ENCODE results near the gene LIG1. TPM values are rescaled to one million over a fixed set of nuclear protein-coding genes. Genes with fewer than 3 reads are reported as not detected.
A peak's percentile ranks its signal among the peaks of the same experiment; 100 is the strongest.

The LIG1 gene
- total RNA-seq, 4 donors from 2014 or later: 4.2 to 7.3 (median 6.0) TPM

DNA sequence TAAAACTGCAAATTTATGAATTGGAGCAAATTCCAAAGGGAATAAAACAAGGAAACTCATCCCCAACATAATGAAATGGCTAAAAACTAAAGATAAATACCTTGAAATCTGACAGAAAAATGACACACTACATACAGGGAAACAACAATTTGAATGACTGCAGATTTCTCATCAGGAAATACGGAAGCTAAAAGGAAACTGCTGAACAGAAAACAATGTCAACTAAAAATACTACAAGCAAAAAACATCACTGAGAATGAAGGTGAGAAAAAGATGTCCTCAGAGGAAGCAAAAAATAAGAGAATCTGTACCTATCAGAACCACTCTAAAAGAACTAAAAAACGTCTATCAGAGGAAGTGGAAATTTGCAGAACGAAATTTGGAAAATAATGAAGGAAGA lies 39.9 kb upstream of the LIG1 start:
- DNase-seq (ENCODE audit: extremely low spot score): no peak
- H3K27ac ChIP-seq (replicated peaks in 1 of 4): no peak overlapping the region
- H3K4me1 ChIP-seq: peaks cover 0 to 8% (median 3%) of the 10 kb centered on the region in 4 donors
- H3K27me3 ChIP-seq: no peaks in the 10 kb centered on the region
- no peak for TF ChIP-seq POLR2AphosphoS5 (IDR thresholded peaks at IDR 0.05)
- TF ChIP-seq EP300 (IDR thresholded peaks at IDR 0.05): no peak
- TF ChIP-seq, protein P1, sequence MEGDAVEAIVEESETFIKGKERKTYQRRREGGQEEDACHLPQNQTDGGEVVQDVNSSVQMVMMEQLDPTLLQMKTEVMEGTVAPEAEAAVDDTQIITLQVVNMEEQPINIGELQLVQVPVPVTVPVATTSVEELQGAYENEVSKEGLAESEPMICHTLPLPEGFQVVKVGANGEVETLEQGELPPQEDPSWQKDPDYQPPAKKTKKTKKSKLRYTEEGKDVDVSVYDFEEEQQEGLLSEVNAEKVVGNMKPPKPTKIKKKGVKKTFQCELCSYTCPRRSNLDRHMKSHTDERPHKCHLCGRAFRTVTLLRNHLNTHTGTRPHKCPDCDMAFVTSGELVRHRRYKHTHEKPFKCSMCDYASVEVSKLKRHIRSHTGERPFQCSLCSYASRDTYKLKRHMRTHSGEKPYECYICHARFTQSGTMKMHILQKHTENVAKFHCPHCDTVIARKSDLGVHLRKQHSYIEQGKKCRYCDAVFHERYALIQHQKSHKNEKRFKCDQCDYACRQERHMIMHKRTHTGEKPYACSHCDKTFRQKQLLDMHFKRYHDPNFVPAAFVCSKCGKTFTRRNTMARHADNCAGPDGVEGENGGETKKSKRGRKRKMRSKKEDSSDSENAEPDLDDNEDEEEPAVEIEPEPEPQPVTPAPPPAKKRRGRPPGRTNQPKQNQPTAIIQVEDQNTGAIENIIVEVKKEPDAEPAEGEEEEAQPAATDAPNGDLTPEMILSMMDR (IDR thresholded peaks at IDR 0.05): no peak
- TF ChIP-seq POLR2A (IDR thresholded peaks at IDR 0.05; ENCODE audit: low read depth): no peak
- H3K36me3 ChIP-seq: peaks cover 0 to 42% (median 30%) of the 10 kb centered on the region in 4 donors
- intact Hi-C loops (cut with DNase I): no loop called here
- H3K4me3 ChIP-seq: no peak overlapping the region
- no peaks in the 10 kb centered on the region for H3K9me3 ChIP-seq
- WGBS: 70% methylated on average over 3 of the region's 3 CpGs

- 89% methylated on average over 9 of the region's 9 CpGs for WGBS
- Histone ChIP-seq H3K27ac (replicated peaks in 1 of 4) (no peak overlapping the region), H3K9me3 (no peaks in the 10 kb centered on the region), H3K4me3 (no peak overlapping the region), H3K27me3 (peaks cover 0 to 3% (median 0%) of the 10 kb centered on the region in 4 donors), H3K4me1 (peaks cover 6 to 22% (median 16%) of the 10 kb centered on the region in 4 donors), H3K36me3 (peaks cover 0 to 10% (median 9%) of the 10 kb centered on the region in 4 donors)
- DNase-seq (ENCODE audit: extremely low spot score): no peak
- intact Hi-C loops (cut with DNase I): loop anchor here (10.0 kb wide), 1 partner anchor 48 kb away; the partner anchor contains the start of gene CARD8
- TF ChIP-seq POLR2AphosphoS5 (IDR thresholded peaks at IDR 0.05): no peak
- TF ChIP-seq EP300 (IDR thresholded peaks at IDR 0.05): no peak
- no peak for TF ChIP-seq POLR2A (IDR thresholded peaks at IDR 0.05; ENCODE audit: low read depth)
- TF ChIP-seq, protein P1 (IDR thresholded peaks at IDR 0.05): no peak
Measured at GRCh38 chr19:48206397-48207093, 36.4 kb upstream of the LIG1 start.

DNA sequence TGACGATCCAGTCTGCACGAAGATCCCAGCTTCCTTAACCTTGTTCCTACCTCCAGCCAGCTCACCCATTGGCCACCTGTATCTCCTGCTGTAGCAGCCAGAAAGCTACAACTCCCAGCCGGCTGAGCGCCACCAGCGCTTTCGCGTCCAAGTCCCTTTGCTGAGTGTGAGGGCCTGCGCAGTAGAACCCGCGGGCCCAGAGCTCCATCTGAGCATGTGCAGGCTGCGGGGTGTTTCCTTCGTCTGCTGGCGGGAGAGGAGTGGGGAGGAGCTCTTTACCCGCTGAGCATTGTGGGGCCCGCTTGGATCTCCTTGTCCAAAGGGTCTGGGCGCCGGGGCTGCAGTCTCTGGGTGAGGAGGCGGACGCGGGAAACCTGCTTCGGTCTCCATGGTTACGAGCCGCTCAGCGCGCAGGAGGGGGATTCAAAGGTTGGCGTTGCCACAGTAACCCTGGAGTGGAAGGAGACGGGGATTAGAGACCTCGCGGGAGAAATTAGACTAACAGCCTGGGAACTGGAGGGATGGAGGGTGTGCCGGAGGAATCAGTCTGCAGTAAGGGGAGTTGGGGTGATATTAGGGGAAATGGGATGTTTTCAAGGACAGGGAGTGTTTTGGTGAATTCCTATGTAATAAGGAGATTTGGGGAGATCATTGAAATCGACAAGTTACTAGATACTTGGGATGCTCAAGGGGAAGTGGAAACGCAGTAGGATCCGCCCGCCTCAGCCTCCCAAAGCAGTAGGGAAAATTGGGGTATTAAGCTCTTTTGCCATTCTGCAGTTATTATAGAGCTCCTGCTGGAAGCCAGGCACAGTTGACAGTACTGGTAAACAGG lies 33.9 kb upstream of the LIG1 start:
- Histone ChIP-seq H3K27ac (replicated peaks in 1 of 4) (peak overlapping the region; percentile 76 to 81 (median 80)), H3K27me3 (peaks cover 0 to 3% (median 0%) of the 10 kb centered on the region in 4 donors), H3K4me1 (peaks cover 6 to 22% (median 16%) of the 10 kb centered on the region in 4 donors), H3K9me3 (no peaks in the 10 kb centered on the region), H3K36me3 (no peaks in the 10 kb centered on the region), H3K4me3 (peak overlapping the region; percentile 76 to 83 (median 78))
- no peak for TF ChIP-seq POLR2A (IDR thresholded peaks at IDR 0.05; ENCODE audit: low read depth)
- TF ChIP-seq, protein P1 (IDR thresholded peaks at IDR 0.05): peak in 1 of 3 experiments; percentile 37
- TF ChIP-seq EP300 (IDR thresholded peaks at IDR 0.05): no peak
- peak; percentile 72 to 96 for TF ChIP-seq POLR2AphosphoS5 (IDR thresholded peaks at IDR 0.05)
- peak; percentile 96 for DNase-seq (ENCODE audit: extremely low spot score)
- WGBS: 1% methylated on average over 27 of the region's 34 CpGs
- intact Hi-C loops (cut with DNase I): loop anchor here (10.0 kb wide), 1 partner anchor 51 kb away; the partner anchor contains the start of gene CARD8

DNA sequence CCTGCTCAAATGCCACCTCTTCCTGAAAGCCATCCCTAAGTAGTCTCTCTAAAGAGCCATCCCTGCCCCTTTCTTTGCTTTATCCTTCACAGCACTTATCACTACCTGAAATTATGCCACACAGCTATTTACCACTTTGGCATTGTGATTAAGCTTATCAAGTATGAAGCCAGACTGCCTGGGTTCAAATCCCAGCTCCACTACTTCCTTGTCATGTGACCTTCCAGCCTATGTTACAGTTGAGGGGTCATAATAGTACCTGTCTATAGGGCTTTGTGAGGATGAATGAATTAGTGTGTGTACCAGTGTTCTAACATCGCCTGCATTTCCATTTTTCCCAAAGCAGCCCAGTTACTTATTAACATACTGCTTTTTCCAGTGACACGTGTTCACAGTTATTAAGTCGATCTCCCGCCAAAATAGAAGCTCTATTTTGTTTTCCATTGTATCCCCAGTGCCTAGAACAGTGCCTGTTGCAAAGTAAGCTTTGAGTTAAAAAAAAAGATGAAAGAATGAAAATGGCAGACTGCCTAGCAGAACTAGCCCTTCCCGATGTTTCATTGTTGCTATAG lies 33.2 kb upstream of the LIG1 start:
- Histone ChIP-seq H3K4me3 (peak overlapping the region; percentile 76 to 83 (median 78)), H3K36me3 (no peaks in the 10 kb centered on the region), H3K4me1 (peaks cover 6 to 22% (median 16%) of the 10 kb centered on the region in 4 donors), H3K9me3 (no peaks in the 10 kb centered on the region), H3K27ac (replicated peaks in 1 of 4) (peak overlapping the region; percentile 76 to 81 (median 80)), H3K27me3 (peaks cover 0 to 3% (median 0%) of the 10 kb centered on the region in 4 donors)
- intact Hi-C loops (cut with DNase I): loop anchor here (10.0 kb wide), 1 partner anchor 51 kb away; the partner anchor contains the start of gene CARD8
- WGBS: 5% methylated on average over 5 of the region's 5 CpGs
- no peak for TF ChIP-seq POLR2A (IDR thresholded peaks at IDR 0.05; ENCODE audit: low read depth)
- TF ChIP-seq POLR2AphosphoS5 (IDR thresholded peaks at IDR 0.05): no peak
- TF ChIP-seq, protein P1 (IDR thresholded peaks at IDR 0.05): no peak
- TF ChIP-seq EP300 (IDR thresholded peaks at IDR 0.05): no peak
- DNase-seq (ENCODE audit: extremely low spot score): no peak
